Stimulated activated naive B cell treated with anti-CD40 and anti-IgM and Interleukin-4, amounts not matched to agents 10 μg/mL and 1 μg/mL and 100 μg/mL, for 72 hours (primary cell): ENCODE results near the gene QKI.

Source experiments
- ATAC-seq, 2 donors: fragments of 150-1000 bp; cut with Tn5 transposase; replicated peaks; 2 replicates each; pipeline ENCODE4 v1.10.0; 2021; ENCODE audit warnings: moderate library complexity in 1 of 2
- DNase-seq: peaks from one replicate; pipeline ENCODE4 v3.0.0; 2021
- H3K27ac Mint-ChIP-seq: one replicate; pipeline ENCODE4 v1.8.0; 2022; ENCODE audit warnings: mild to moderate bottlenecking, mixed read lengths
- H3K27me3 Mint-ChIP-seq, 2 donors: one replicate each; pipeline ENCODE4 v1.8.0; 2022; ENCODE audit warnings: mixed read lengths in 2 of 2
- H3K36me3 Mint-ChIP-seq, 2 donors: one replicate each; pipeline ENCODE4 v1.8.0; 2022; ENCODE audit warnings: mixed read lengths in 2 of 2, mild to moderate bottlenecking in 1 of 2
- H3K4me1 Mint-ChIP-seq, 2 donors: one replicate each; pipeline ENCODE4 v1.8.0; 2022; ENCODE audit warnings: mixed read lengths in 2 of 2, mild to moderate bottlenecking in 1 of 2
- H3K4me3 Mint-ChIP-seq, 2 donors: one replicate each; pipeline ENCODE4 v1.8.0; 2022; ENCODE audit warnings: mild to moderate bottlenecking in 2 of 2, mixed read lengths in 2 of 2, moderate library complexity in 1 of 2
- H3K9me3 Mint-ChIP-seq, 2 donors: one replicate each; pipeline ENCODE4 v1.8.0; 2022; ENCODE audit warnings: mixed read lengths in 2 of 2, mild to moderate bottlenecking in 1 of 2

QKI gene

GRCh38 chr6:163398115-163398514 is 16.4 kb upstream of the QKI start:
- ATAC-seq = no peak
- H3K4me1 Mint-ChIP-seq = peaks cover 0 to 5% of the 10 kb centered on the region in 2 donors
- H3K36me3 Mint-ChIP-seq = peaks cover 3 to 7% of the 10 kb centered on the region in 2 donors
- peaks cover 0 to 5% of the 10 kb centered on the region in 2 donors for H3K9me3 Mint-ChIP-seq
- H3K27ac Mint-ChIP-seq = no peak overlapping the region
- peaks cover 27 to 32% of the 10 kb centered on the region in 2 donors for H3K27me3 Mint-ChIP-seq
- DNase-seq = no peak
- H3K4me3 Mint-ChIP-seq = no peak overlapping the region

- DNase-seq (no peak), ATAC-seq (peak in 1 of 2 donors; percentile 51)
- Mint-ChIP-seq H3K4me1 (peaks cover 0 to 5% of the 10 kb centered on the region in 2 donors), H3K27me3 (peaks cover 27 to 32% of the 10 kb centered on the region in 2 donors), H3K9me3 (peaks cover 0 to 5% of the 10 kb centered on the region in 2 donors), H3K36me3 (peaks cover 3 to 7% of the 10 kb centered on the region in 2 donors), H3K4me3 (no peak overlapping the region), H3K27ac (no peak overlapping the region)
These were observed 15.7 kb upstream of the QKI start for GRCh38 chr6:163398815-163399214.

- ATAC-seq = no peak
- H3K27ac Mint-ChIP-seq = no peak overlapping the region
- peaks cover 0 to 5% of the 10 kb centered on the region in 2 donors for H3K9me3 Mint-ChIP-seq
- H3K27me3 Mint-ChIP-seq = peaks cover 25% of the 10 kb centered on the region in 2 donors
- H3K4me3 Mint-ChIP-seq = no peak overlapping the region
- peaks cover 3 to 7% of the 10 kb centered on the region in 2 donors for H3K36me3 Mint-ChIP-seq
- peaks cover 1 to 5% of the 10 kb centered on the region in 2 donors for H3K4me1 Mint-ChIP-seq
- DNase-seq = no peak
These were observed 14.0 kb upstream of the QKI start for GRCh38 chr6:163400509-163400908.

- Mint-ChIP-seq H3K4me3 (no peak overlapping the region), H3K9me3 (peaks cover 0 to 5% of the 10 kb centered on the region in 2 donors), H3K4me1 (peaks cover 9% of the 10 kb centered on the region in 2 donors), H3K36me3 (peaks cover 3 to 7% of the 10 kb centered on the region in 2 donors), H3K27ac (no peak overlapping the region), H3K27me3 (peaks cover 19 to 21% of the 10 kb centered on the region in 2 donors)
- DNase-seq (no peak), ATAC-seq (no peak)
These were observed 13.3 kb upstream of the QKI start for GRCh38 chr6:163401039-163401885.

GRCh38 chr6:163402616-163403015 is 11.9 kb upstream of the QKI start:
- Mint-ChIP-seq H3K4me3 (no peak overlapping the region), H3K36me3 (peaks cover 3 to 7% of the 10 kb centered on the region in 2 donors), H3K27me3 (peaks cover 5 to 10% of the 10 kb centered on the region in 2 donors), H3K9me3 (peaks cover 0 to 5% of the 10 kb centered on the region in 2 donors), H3K4me1 (peaks cover 7 to 10% of the 10 kb centered on the region in 2 donors), H3K27ac (no peak overlapping the region)
- no peak for DNase-seq
- no peak for ATAC-seq

- H3K36me3 Mint-ChIP-seq = no peaks in the 10 kb centered on the region
- no peak overlapping the region for H3K27ac Mint-ChIP-seq
- no peak overlapping the region for H3K4me3 Mint-ChIP-seq
- H3K9me3 Mint-ChIP-seq = no peaks in the 10 kb centered on the region
- DNase-seq = no peak
- no peak for ATAC-seq
- peaks cover 0 to 3% of the 10 kb centered on the region in 2 donors for H3K27me3 Mint-ChIP-seq
- H3K4me1 Mint-ChIP-seq = peaks cover 7 to 10% of the 10 kb centered on the region in 2 donors
These were observed 9.7 kb upstream of the QKI start for GRCh38 chr6:163404825-163405265.

- peak overlapping the region; percentile 81 to 90 for H3K4me3 Mint-ChIP-seq
- DNase-seq (peak; percentile 15), ATAC-seq (peak; percentile 93)
- H3K4me1 Mint-ChIP-seq = peaks cover 7 to 10% of the 10 kb centered on the region in 2 donors
- peak overlapping the region; percentile 96 for H3K27ac Mint-ChIP-seq
- no peaks in the 10 kb centered on the region for H3K9me3 Mint-ChIP-seq
- no peaks in the 10 kb centered on the region for H3K27me3 Mint-ChIP-seq
- H3K36me3 Mint-ChIP-seq = no peaks in the 10 kb centered on the region
These were observed 8.9 kb upstream of the QKI start for GRCh38 chr6:163405412-163406309.

- no peak for DNase-seq
- Mint-ChIP-seq H3K27ac (peak overlapping the region; percentile 96), H3K36me3 (peaks cover 4 to 5% of the 10 kb centered on the region in 2 donors), H3K27me3 (no peaks in the 10 kb centered on the region), H3K4me3 (peak overlapping the region; percentile 81 to 90), H3K9me3 (no peaks in the 10 kb centered on the region), H3K4me1 (peaks cover 7 to 13% of the 10 kb centered on the region in 2 donors)
- ATAC-seq = no peak
These were observed 8.2 kb upstream of the QKI start for GRCh38 chr6:163406366-163406765.

GRCh38 chr6:163406830-163407229 is 7.7 kb upstream of the QKI start:
- Mint-ChIP-seq H3K4me3 (no peak overlapping the region), H3K9me3 (no peaks in the 10 kb centered on the region), H3K36me3 (peaks cover 5 to 6% of the 10 kb centered on the region in 2 donors), H3K4me1 (peaks cover 7 to 14% of the 10 kb centered on the region in 2 donors), H3K27ac (no peak overlapping the region), H3K27me3 (no peaks in the 10 kb centered on the region)
- ATAC-seq (no peak), DNase-seq (no peak)

GRCh38 chr6:163408352-163408991 is 6.0 kb upstream of the QKI start:
- no peaks in the 10 kb centered on the region for H3K9me3 Mint-ChIP-seq
- DNase-seq (no peak), ATAC-seq (no peak)
- no peak overlapping the region for H3K4me3 Mint-ChIP-seq
- H3K36me3 Mint-ChIP-seq = peaks cover 5 to 6% of the 10 kb centered on the region in 2 donors
- peaks cover 13 to 25% of the 10 kb centered on the region in 2 donors for H3K4me1 Mint-ChIP-seq
- no peak overlapping the region for H3K27ac Mint-ChIP-seq
- H3K27me3 Mint-ChIP-seq = no peaks in the 10 kb centered on the region

- no peak for ATAC-seq
- Mint-ChIP-seq H3K4me1 (peaks cover 13 to 25% of the 10 kb centered on the region in 2 donors), H3K27ac (no peak overlapping the region), H3K4me3 (no peak overlapping the region), H3K36me3 (peaks cover 5 to 6% of the 10 kb centered on the region in 2 donors), H3K27me3 (no peaks in the 10 kb centered on the region), H3K9me3 (no peaks in the 10 kb centered on the region)
- no peak for DNase-seq
These were observed 4.8 kb upstream of the QKI start for GRCh38 chr6:163409712-163410111.

GRCh38 chr6:163412341-163412740 is 2.2 kb upstream of the QKI start:
- no peak for DNase-seq
- Mint-ChIP-seq H3K27me3 (no peaks in the 10 kb centered on the region), H3K4me1 (peaks cover 9 to 29% of the 10 kb centered on the region in 2 donors), H3K4me3 (peak overlapping the region in 1 of 2 donors; percentile 87), H3K36me3 (peaks cover 5 to 6% of the 10 kb centered on the region in 2 donors), H3K27ac (no peak overlapping the region), H3K9me3 (no peaks in the 10 kb centered on the region)
- no peak for ATAC-seq

GRCh38 chr6:163412801-163413344 is 1.6 kb upstream of the QKI start:
- H3K36me3 Mint-ChIP-seq = peaks cover 5 to 6% of the 10 kb centered on the region in 2 donors
- DNase-seq = no peak
- peak overlapping the region; percentile 91 for H3K27ac Mint-ChIP-seq
- H3K9me3 Mint-ChIP-seq = no peaks in the 10 kb centered on the region
- no peaks in the 10 kb centered on the region for H3K27me3 Mint-ChIP-seq
- ATAC-seq = no peak
- peaks cover 11 to 35% of the 10 kb centered on the region in 2 donors for H3K4me1 Mint-ChIP-seq
- peak overlapping the region; percentile 87 to 88 for H3K4me3 Mint-ChIP-seq
